ENCODE results near the gene MAD1L1. TPM values are rescaled to one million over a fixed set of nuclear protein-coding genes. Genes with fewer than 3 reads are reported as not detected.

Gene MAD1L1
- polyA plus RNA-seq, 4 donors: 12.3 to 21.7 (median 18.1) TPM

DNA sequence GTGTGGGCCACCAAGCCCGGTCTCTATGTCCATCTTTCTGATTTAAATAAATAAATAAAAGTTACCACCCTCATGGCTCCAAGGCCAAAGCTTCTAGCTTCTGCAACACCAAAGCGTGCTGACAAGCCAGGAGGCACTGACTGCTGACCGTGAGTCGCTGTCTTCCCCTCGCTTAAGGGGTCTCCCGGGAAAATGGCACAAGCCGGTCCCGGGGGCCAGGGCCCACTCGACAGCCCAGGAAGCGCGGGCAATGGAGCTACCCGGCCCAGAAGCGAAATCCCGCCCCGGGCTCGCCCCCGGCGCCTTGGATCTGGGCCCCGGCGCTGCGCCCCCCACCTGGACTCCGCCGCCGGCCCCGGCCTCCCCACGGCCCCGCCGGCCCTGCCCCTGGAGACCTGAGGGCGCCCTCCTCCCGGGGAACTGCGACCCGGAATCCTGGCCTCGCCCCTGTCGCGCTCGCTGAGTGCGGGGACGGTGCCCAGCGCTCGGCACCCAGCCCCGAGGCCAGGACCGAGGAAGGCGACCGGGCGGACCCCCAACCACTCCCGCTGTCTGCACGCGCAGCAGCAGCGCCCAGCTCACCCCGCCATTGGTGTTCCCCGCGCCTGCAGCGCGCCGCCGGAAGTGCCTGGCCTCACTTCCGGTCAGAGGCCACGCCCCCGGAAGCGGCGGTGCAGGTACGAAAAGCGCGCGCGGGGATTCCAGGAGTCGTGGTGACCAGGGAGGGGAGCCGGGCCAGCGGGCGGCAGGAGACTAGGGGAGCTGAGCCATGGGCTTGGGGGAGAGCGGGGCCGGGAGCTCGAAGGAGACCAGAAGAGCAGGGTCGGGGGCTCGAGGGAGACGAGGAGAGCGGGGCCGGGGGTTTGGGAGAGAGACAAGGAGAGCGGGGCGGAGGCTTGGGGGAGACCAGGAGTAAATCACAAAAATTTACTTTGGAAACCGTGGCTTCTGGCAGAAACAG lies 9.1 kb upstream of the MAD1L1 start, which contains the start of the genes MRM2 and NUDT1:
Gene MRM2 (minus strand): TSS at position 626 of the 961 bp plus-strand sequence. CDS start 36 bp downstream, at position 590.
Gene NUDT1 (plus strand): TSS at position 647 of the 961 bp plus-strand sequence. CDS start 2,349 bp downstream, outside the sequence.
- H3K4me1 ChIP-seq (ENCODE audit: control insufficient read depth in 3 of 3, insufficient read depth in 2 of 3, low read depth in 1 of 3, low read length in 2 of 3): peaks cover 0 to 28% (median 3%) of the 10 kb centered on the region in 3 donors
- 0 to 1% (median 0%) methylated on average over 71 to 81 of the region's 81 CpGs for WGBS, 3 donors
- H3K27ac ChIP-seq (ENCODE audit: low read depth in 1 of 3, low read length in 2 of 3): peak within 1 kb of the TSS in 1 of 3 donors; percentile 60
- H3K36me3 ChIP-seq (ENCODE audit: control insufficient read depth in 3 of 3, insufficient read depth in 2 of 3, low read depth in 1 of 3, low read length in 3 of 3): peaks cover 9 to 36% (median 12%) of the 10 kb centered on the region in 3 donors
- H3K4me3 ChIP-seq (ENCODE audit: low read depth in 1 of 3, low read length in 3 of 3): peak within 1 kb of the TSS; percentile 71 to 99 (median 97)
- H3K9me3 ChIP-seq (ENCODE audit: control insufficient read depth in 2 of 2, insufficient read depth in 1 of 2, low read depth in 1 of 2, low read length in 1 of 2): no peaks in the 10 kb centered on the region
- no peak for FAIRE-seq
- peak; percentile 78 to 91 for DNase-seq
- no peaks in the 10 kb centered on the region for H3K27me3 ChIP-seq (ENCODE audit: control insufficient read depth in 3 of 3, insufficient read depth in 3 of 3, low read length in 3 of 3)

GRCh38 chr7:2239242-2239641 lies 6.5 kb upstream of the MAD1L1 start:
- no peaks in the 10 kb centered on the region for H3K27me3 ChIP-seq (ENCODE audit: control insufficient read depth in 3 of 3, insufficient read depth in 3 of 3, low read length in 3 of 3)
- no peak overlapping the region for H3K27ac ChIP-seq (ENCODE audit: low read depth in 1 of 3, low read length in 2 of 3)
- DNase-seq: no peak
- peaks cover 12 to 50% (median 13%) of the 10 kb centered on the region in 3 donors for H3K36me3 ChIP-seq (ENCODE audit: control insufficient read depth in 3 of 3, insufficient read depth in 2 of 3, low read depth in 1 of 3, low read length in 3 of 3)
- H3K4me3 ChIP-seq (ENCODE audit: low read depth in 1 of 3, low read length in 3 of 3): no peak overlapping the region
- H3K4me1 ChIP-seq (ENCODE audit: control insufficient read depth in 3 of 3, insufficient read depth in 2 of 3, low read depth in 1 of 3, low read length in 2 of 3): peaks cover 0 to 23% (median 3%) of the 10 kb centered on the region in 3 donors
- no peaks in the 10 kb centered on the region for H3K9me3 ChIP-seq (ENCODE audit: control insufficient read depth in 2 of 2, insufficient read depth in 1 of 2, low read depth in 1 of 2, low read length in 1 of 2)
- 96 to 97% (median 97%) methylated on average over 17 of the region's 17 CpGs for WGBS, 3 donors
- FAIRE-seq: no peak

DNA sequence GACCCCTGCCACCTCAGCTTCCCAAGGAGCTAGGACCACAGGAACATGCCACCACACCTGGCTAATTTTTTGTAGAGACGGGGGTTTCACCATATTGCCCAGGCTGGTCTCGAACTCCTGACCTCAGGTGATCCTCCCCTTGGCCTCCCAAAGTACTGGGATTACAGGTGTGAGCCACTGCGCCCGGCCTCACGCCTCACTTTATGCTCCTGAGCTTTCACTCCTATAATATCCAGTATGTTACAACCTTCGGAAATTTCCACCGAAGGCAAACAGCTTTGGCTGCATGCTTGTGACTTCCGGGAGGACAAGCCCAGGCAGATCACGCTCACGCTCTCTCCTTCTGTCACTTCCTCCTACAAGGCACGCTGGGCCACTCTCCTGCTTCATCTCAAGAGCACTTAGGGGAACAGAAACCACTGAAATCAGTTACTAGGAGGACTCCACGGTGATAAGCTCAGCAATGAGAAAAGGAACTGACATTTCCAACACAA lies 4.4 kb upstream of the MAD1L1 start:
- Histone ChIP-seq H3K4me3 (ENCODE audit: low read depth in 1 of 3, low read length in 3 of 3) (no peak overlapping the region), H3K4me1 (ENCODE audit: control insufficient read depth in 3 of 3, insufficient read depth in 2 of 3, low read depth in 1 of 3, low read length in 2 of 3) (peaks cover 0 to 5% (median 0%) of the 10 kb centered on the region in 3 donors), H3K27ac (ENCODE audit: low read depth in 1 of 3, low read length in 2 of 3) (peak overlapping the region in 2 of 3 donors; percentile 17 to 47), H3K27me3 (ENCODE audit: control insufficient read depth in 3 of 3, insufficient read depth in 3 of 3, low read length in 3 of 3) (no peaks in the 10 kb centered on the region), H3K9me3 (ENCODE audit: control insufficient read depth in 2 of 2, insufficient read depth in 1 of 2, low read depth in 1 of 2, low read length in 1 of 2) (no peaks in the 10 kb centered on the region), H3K36me3 (ENCODE audit: control insufficient read depth in 3 of 3, insufficient read depth in 2 of 3, low read depth in 1 of 3, low read length in 3 of 3) (peaks cover 12 to 50% (median 13%) of the 10 kb centered on the region in 3 donors)
- DNase-seq: no peak
- no peak for FAIRE-seq
- WGBS, 3 donors: 73 to 86% (median 77%) methylated on average over 12 of the region's 12 CpGs

DNA sequence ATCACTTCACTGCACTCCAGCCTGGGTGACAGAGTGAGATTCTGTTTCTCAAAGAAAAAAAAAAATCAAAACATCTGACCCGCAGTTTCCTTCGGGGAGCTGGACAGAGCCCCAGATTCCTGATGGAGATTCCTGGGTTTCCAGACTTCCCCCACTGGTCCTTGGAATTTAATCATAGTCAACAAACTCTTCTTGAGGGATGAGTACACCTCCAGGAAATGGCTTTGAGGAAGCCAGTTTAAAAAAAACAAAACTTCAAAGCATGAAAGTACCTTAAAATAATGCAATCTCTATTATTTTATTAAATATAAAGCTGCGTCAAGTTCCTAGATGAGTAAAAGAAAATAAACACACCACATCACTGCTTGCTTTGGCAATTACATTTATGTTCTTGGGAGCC lies 1.2 kb upstream of the MAD1L1 start:
- Histone ChIP-seq H3K4me3 (ENCODE audit: low read depth in 1 of 3, low read length in 3 of 3) (no peak overlapping the region), H3K36me3 (ENCODE audit: control insufficient read depth in 3 of 3, insufficient read depth in 2 of 3, low read depth in 1 of 3, low read length in 3 of 3) (peaks cover 6 to 57% (median 11%) of the 10 kb centered on the region in 3 donors), H3K4me1 (ENCODE audit: control insufficient read depth in 3 of 3, insufficient read depth in 2 of 3, low read depth in 1 of 3, low read length in 2 of 3) (peaks cover 5 to 9% (median 6%) of the 10 kb centered on the region in 3 donors), H3K27me3 (ENCODE audit: control insufficient read depth in 3 of 3, insufficient read depth in 3 of 3, low read length in 3 of 3) (no peaks in the 10 kb centered on the region), H3K9me3 (ENCODE audit: control insufficient read depth in 2 of 2, insufficient read depth in 1 of 2, low read depth in 1 of 2, low read length in 1 of 2) (no peaks in the 10 kb centered on the region), H3K27ac (ENCODE audit: low read depth in 1 of 3, low read length in 2 of 3) (no peak overlapping the region)
- WGBS, 3 donors: 79 to 92% (median 85%) methylated on average over 3 of the region's 3 CpGs
- FAIRE-seq (no peak), DNase-seq (no peak)

DNA sequence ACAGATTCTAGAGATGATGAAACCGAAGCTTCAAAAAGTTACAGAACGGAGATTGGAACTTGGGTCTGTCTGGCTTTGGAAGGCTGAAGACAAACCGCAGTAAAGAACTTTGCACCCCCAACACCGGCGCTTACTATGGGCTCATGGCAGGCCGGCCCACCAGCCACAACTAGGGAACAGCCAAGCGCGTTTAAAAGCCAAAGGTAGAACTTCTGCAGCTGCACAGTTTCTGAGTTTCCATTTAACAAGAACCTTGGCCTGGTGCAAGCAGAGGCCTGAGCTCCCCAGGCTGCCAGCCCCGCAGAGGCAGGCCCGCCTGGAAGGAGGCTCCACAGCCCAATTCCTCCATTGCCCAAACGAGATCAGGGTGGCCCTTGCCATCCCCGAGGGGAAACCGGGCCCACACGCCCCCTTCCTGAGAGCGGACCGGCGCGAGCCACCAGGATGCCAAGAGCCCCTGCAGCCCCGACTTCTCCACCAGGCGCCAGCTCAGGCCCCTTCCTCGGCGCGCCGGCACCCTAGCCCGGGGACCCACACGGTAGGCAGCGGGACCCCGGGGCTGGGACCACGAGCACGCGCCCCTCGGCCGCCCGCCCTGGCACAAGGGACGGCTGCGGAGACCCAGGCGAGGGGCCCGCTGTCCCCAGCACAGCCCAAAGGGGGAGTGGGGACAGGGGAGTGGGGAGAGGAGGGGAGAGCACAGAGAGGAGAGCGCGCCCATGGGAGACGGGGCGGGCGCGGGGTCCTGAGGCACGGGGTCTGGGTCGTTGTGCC lies 566 bp downstream of the MAD1L1 start:
- Histone ChIP-seq H3K27ac (ENCODE audit: low read depth in 1 of 3, low read length in 2 of 3) (no peak overlapping the region), H3K9me3 (ENCODE audit: control insufficient read depth in 2 of 2, insufficient read depth in 1 of 2, low read depth in 1 of 2, low read length in 1 of 2) (no peaks in the 10 kb centered on the region), H3K4me1 (ENCODE audit: control insufficient read depth in 3 of 3, insufficient read depth in 2 of 3, low read depth in 1 of 3, low read length in 2 of 3) (peaks cover 5 to 9% (median 6%) of the 10 kb centered on the region in 3 donors), H3K4me3 (ENCODE audit: low read depth in 1 of 3, low read length in 3 of 3) (peak overlapping the region; percentile 74 to 100 (median 98)), H3K27me3 (ENCODE audit: control insufficient read depth in 3 of 3, insufficient read depth in 3 of 3, low read length in 3 of 3) (no peaks in the 10 kb centered on the region), H3K36me3 (ENCODE audit: control insufficient read depth in 3 of 3, insufficient read depth in 2 of 3, low read depth in 1 of 3, low read length in 3 of 3) (peaks cover 0 to 54% (median 5%) of the 10 kb centered on the region in 3 donors)
- FAIRE-seq: no peak
- 1 to 2% (median 2%) methylated on average over 32 to 46 of the region's 46 CpGs for WGBS, 3 donors
- DNase-seq: peak; percentile 24 to 60

DNA sequence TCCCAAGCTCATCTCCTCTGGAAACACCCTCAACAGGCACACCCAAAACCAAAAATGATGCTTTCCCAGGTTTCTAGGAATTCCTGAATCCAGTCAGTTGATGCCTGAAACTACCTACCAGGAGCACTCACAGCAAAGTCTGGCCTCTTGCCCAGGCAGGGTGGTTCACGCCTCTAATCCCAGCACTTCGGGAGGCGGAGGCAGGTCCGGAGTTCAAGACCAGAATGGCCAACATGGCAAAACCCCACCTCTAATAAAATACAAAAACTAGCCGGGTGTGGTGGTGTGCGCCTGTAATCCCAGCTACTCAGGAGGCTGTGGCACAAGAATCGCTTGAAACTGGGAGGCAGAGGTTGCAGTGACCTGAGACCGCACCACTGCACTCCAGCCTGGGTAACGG lies 1.9 kb downstream of the MAD1L1 start:
- peaks cover 5 to 9% (median 6%) of the 10 kb centered on the region in 3 donors for H3K4me1 ChIP-seq (ENCODE audit: control insufficient read depth in 3 of 3, insufficient read depth in 2 of 3, low read depth in 1 of 3, low read length in 2 of 3)
- H3K27me3 ChIP-seq (ENCODE audit: control insufficient read depth in 3 of 3, insufficient read depth in 3 of 3, low read length in 3 of 3): no peaks in the 10 kb centered on the region
- 42 to 79% (median 64%) methylated on average over 9 of the region's 9 CpGs for WGBS, 3 donors
- peak in 1 of 2 donors; percentile 63 for DNase-seq
- H3K27ac ChIP-seq (ENCODE audit: low read depth in 1 of 3, low read length in 2 of 3): no peak overlapping the region
- H3K9me3 ChIP-seq (ENCODE audit: control insufficient read depth in 2 of 2, insufficient read depth in 1 of 2, low read depth in 1 of 2, low read length in 1 of 2): no peaks in the 10 kb centered on the region
- peaks cover 2 to 57% (median 5%) of the 10 kb centered on the region in 3 donors for H3K36me3 ChIP-seq (ENCODE audit: control insufficient read depth in 3 of 3, insufficient read depth in 2 of 3, low read depth in 1 of 3, low read length in 3 of 3)
- no peak overlapping the region for H3K4me3 ChIP-seq (ENCODE audit: low read depth in 1 of 3, low read length in 3 of 3)
- FAIRE-seq: no peak

GRCh38 chr7:2230226-2230625 lies 2.5 kb downstream of the MAD1L1 start:
- peaks cover 2 to 57% (median 5%) of the 10 kb centered on the region in 3 donors for H3K36me3 ChIP-seq (ENCODE audit: control insufficient read depth in 3 of 3, insufficient read depth in 2 of 3, low read depth in 1 of 3, low read length in 3 of 3)
- no peaks in the 10 kb centered on the region for H3K27me3 ChIP-seq (ENCODE audit: control insufficient read depth in 3 of 3, insufficient read depth in 3 of 3, low read length in 3 of 3)
- no peak for DNase-seq
- H3K9me3 ChIP-seq (ENCODE audit: control insufficient read depth in 2 of 2, insufficient read depth in 1 of 2, low read depth in 1 of 2, low read length in 1 of 2): no peaks in the 10 kb centered on the region
- 92 to 95% (median 94%) methylated on average over 8 of the region's 8 CpGs for WGBS, 3 donors
- no peak overlapping the region for H3K4me3 ChIP-seq (ENCODE audit: low read depth in 1 of 3, low read length in 3 of 3)
- no peak overlapping the region for H3K27ac ChIP-seq (ENCODE audit: low read depth in 1 of 3, low read length in 2 of 3)
- H3K4me1 ChIP-seq (ENCODE audit: control insufficient read depth in 3 of 3, insufficient read depth in 2 of 3, low read depth in 1 of 3, low read length in 2 of 3): peaks cover 5 to 9% (median 6%) of the 10 kb centered on the region in 3 donors
- no peak for FAIRE-seq

DNA sequence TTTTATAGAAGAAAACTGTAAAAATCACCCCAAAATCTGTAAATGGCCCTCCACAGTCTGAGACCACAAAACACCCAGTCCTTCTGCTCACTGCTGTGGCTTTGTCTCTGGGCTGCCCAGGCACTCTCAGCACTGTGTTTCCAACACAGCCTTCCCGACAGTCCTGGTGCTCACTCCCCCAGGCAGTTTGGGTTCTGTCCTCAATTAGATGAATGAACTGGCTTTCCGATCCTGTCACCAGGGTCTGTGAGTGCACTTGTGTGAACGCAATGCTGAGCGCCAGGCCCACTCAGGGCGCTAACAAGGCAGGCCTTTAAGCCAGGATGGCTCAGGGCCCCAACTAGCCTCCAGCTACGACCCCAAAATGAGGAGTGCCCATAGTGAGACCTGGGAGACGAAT lies 3.3 kb downstream of the MAD1L1 start:
- Histone ChIP-seq H3K4me3 (ENCODE audit: low read depth in 1 of 3, low read length in 3 of 3) (no peak overlapping the region), H3K9me3 (ENCODE audit: control insufficient read depth in 2 of 2, insufficient read depth in 1 of 2, low read depth in 1 of 2, low read length in 1 of 2) (no peaks in the 10 kb centered on the region), H3K36me3 (ENCODE audit: control insufficient read depth in 3 of 3, insufficient read depth in 2 of 3, low read depth in 1 of 3, low read length in 3 of 3) (peaks cover 0 to 58% (median 2%) of the 10 kb centered on the region in 3 donors), H3K27ac (ENCODE audit: low read depth in 1 of 3, low read length in 2 of 3) (no peak overlapping the region), H3K27me3 (ENCODE audit: control insufficient read depth in 3 of 3, insufficient read depth in 3 of 3, low read length in 3 of 3) (no peaks in the 10 kb centered on the region), H3K4me1 (ENCODE audit: control insufficient read depth in 3 of 3, insufficient read depth in 2 of 3, low read depth in 1 of 3, low read length in 2 of 3) (peaks cover 5 to 9% (median 6%) of the 10 kb centered on the region in 3 donors)
- FAIRE-seq: no peak
- 91 to 99% (median 94%) methylated on average over 7 of the region's 7 CpGs for WGBS, 3 donors
- no peak for DNase-seq
